Measurements from ENCODE around the gene NR2C2AP. TPM values are rescaled to one million over a fixed set of nuclear protein-coding genes. Genes with fewer than 3 reads are reported as not detected.

Gene NR2C2AP
- total and polyA plus RNA-seq, 2 experiments from 2014 or later = 13.5 to 14.3 TPM

- TF ChIP-seq EZH2 (IDR thresholded peaks at IDR 0.05; ENCODE audit: insufficient read depth, poor library complexity, severe bottlenecking) (no peak), EZH2phosphoT487 (IDR thresholded peaks at IDR 0.05; ENCODE audit: insufficient read depth, low read depth) (no peak)
- H3K79me2 ChIP-seq (ENCODE audit: insufficient read depth) = no peaks in the 10 kb centered on the region
- no peaks in the 10 kb centered on the region for H3K9me3 ChIP-seq (ENCODE audit: low read depth)
- in situ Hi-C loops (cut with MboI) = no loop called here
- 83 to 94% methylated on average over 6 of the region's 6 CpGs for WGBS, 2 experiments (ENCODE audit: low coverage in 1 of 2, low lambda C conversion rate in 2 of 2, missing lambda C conversion rate in 2 of 2)
- H3K4me1 ChIP-seq (ENCODE audit: insufficient read depth) = no peaks in the 10 kb centered on the region
- H3K9me2 ChIP-seq (ENCODE audit: insufficient read depth) = no peaks in the 10 kb centered on the region
- no peaks in the 10 kb centered on the region for H3K36me3 ChIP-seq (ENCODE audit: low read depth)
- H3K27me3 ChIP-seq (replicated peaks; ENCODE audit: insufficient read depth) = no peaks in the 10 kb centered on the region
- H2AFZ ChIP-seq = no peak overlapping the region
- DNase-seq = no peak
- no peak overlapping the region for H3K27ac ChIP-seq
- no peak overlapping the region for H3K9ac ChIP-seq
- H3F3A ChIP-seq (ENCODE audit: insufficient read depth) = no peaks in the 10 kb centered on the region
- H3K4me3 ChIP-seq = no peak overlapping the region
- no peak overlapping the region for H3K4me2 ChIP-seq (ENCODE audit: unreplicated experiment)
- H4K20me1 ChIP-seq (ENCODE audit: insufficient read depth) = no peaks in the 10 kb centered on the region
These were observed 48.3 kb downstream of the NR2C2AP start for GRCh38 chr19:19154768-19155494.

- Histone ChIP-seq H3K79me2 (ENCODE audit: insufficient read depth) (no peaks in the 10 kb centered on the region), H3K9me2 (ENCODE audit: insufficient read depth) (no peaks in the 10 kb centered on the region), H3K36me3 (ENCODE audit: low read depth) (no peaks in the 10 kb centered on the region), H3K27me3 (replicated peaks; ENCODE audit: insufficient read depth) (no peaks in the 10 kb centered on the region), H3K9me3 (ENCODE audit: low read depth) (no peaks in the 10 kb centered on the region), H2AFZ (no peak overlapping the region), H3F3A (ENCODE audit: insufficient read depth) (no peaks in the 10 kb centered on the region), H3K4me2 (ENCODE audit: unreplicated experiment) (no peak overlapping the region), H3K4me1 (ENCODE audit: insufficient read depth) (no peaks in the 10 kb centered on the region), H3K27ac (no peak overlapping the region), H3K9ac (no peak overlapping the region), H3K4me3 (no peak overlapping the region), H4K20me1 (ENCODE audit: insufficient read depth) (no peaks in the 10 kb centered on the region)
- DNase-seq = no peak
- WGBS, 2 experiments (ENCODE audit: low coverage in 1 of 2, low lambda C conversion rate in 2 of 2, missing lambda C conversion rate in 2 of 2) = 84 to 85% methylated on average over 10 to 13 of the region's 13 CpGs
- in situ Hi-C loops (cut with MboI) = no loop called here
- TF ChIP-seq EZH2 (IDR thresholded peaks at IDR 0.05; ENCODE audit: insufficient read depth, poor library complexity, severe bottlenecking) = no peak
- no peak for TF ChIP-seq EZH2phosphoT487 (IDR thresholded peaks at IDR 0.05; ENCODE audit: insufficient read depth, low read depth)
These were observed 50.4 kb downstream of the NR2C2AP start for GRCh38 chr19:19152668-19153384.

- H3K4me1 ChIP-seq (ENCODE audit: insufficient read depth) = no peaks in the 10 kb centered on the region
- H2AFZ ChIP-seq = no peak overlapping the region
- no peak overlapping the region for H3K4me3 ChIP-seq
- no peaks in the 10 kb centered on the region for H4K20me1 ChIP-seq (ENCODE audit: insufficient read depth)
- H3K79me2 ChIP-seq (ENCODE audit: insufficient read depth) = no peaks in the 10 kb centered on the region
- no peaks in the 10 kb centered on the region for H3K36me3 ChIP-seq (ENCODE audit: low read depth)
- H3K27ac ChIP-seq = no peak overlapping the region
- H3K4me2 ChIP-seq (ENCODE audit: unreplicated experiment) = no peak overlapping the region
- no peak for DNase-seq
- H3F3A ChIP-seq (ENCODE audit: insufficient read depth) = no peaks in the 10 kb centered on the region
- in situ Hi-C loops (cut with MboI) = no loop called here
- H3K9me3 ChIP-seq (ENCODE audit: low read depth) = no peaks in the 10 kb centered on the region
- TF ChIP-seq EZH2 (IDR thresholded peaks at IDR 0.05; ENCODE audit: insufficient read depth, poor library complexity, severe bottlenecking) = no peak
- no peak for TF ChIP-seq EZH2phosphoT487 (IDR thresholded peaks at IDR 0.05; ENCODE audit: insufficient read depth, low read depth)
- no peak overlapping the region for H3K9ac ChIP-seq
- no peaks in the 10 kb centered on the region for H3K9me2 ChIP-seq (ENCODE audit: insufficient read depth)
- WGBS, 2 experiments (ENCODE audit: low coverage in 1 of 2, low lambda C conversion rate in 2 of 2, missing lambda C conversion rate in 2 of 2) = 73 to 77% methylated on average over 10 to 11 of the region's 11 CpGs
- no peaks in the 10 kb centered on the region for H3K27me3 ChIP-seq (replicated peaks; ENCODE audit: insufficient read depth)
These were observed 51.8 kb downstream of the NR2C2AP start for GRCh38 chr19:19151418-19151817.

Small RNA genes within 50 kb of the gene (small RNA-seq; reads per million reads assigned to genes)
- gene RNU6-1028P (ENCODE audit: low read depth, low replicate concordance) = not detected

Other genes with a start within 250 kb of the NR2C2AP start
- gene SUGP2, start 169.9 kb downstream of the NR2C2AP start, total RNA-seq (2014; rRNA removed; shearing (Covaris generic)) = 27.6 and 29.7 TPM in 2 replicates
- gene SUGP2, start 169.9 kb downstream of the NR2C2AP start, polyA plus RNA-seq (2016; fragmentation: Nextera tagmentation; extraction: Ambion mirVana) = 26.7 and 28.8 TPM in 2 replicates
- gene ARMC6, start 169.8 kb downstream of the NR2C2AP start, total RNA-seq (2014; rRNA removed; shearing (Covaris generic)) = 43.1 and 45.0 TPM in 2 replicates
- 23.9 and 26.0 TPM in 2 replicates for gene ARMC6, start 169.8 kb downstream of the NR2C2AP start, polyA plus RNA-seq (2016; fragmentation: Nextera tagmentation; extraction: Ambion mirVana)
- 6.9 and 7.3 TPM in 2 replicates for gene SLC25A42, start 139.4 kb downstream of the NR2C2AP start, total RNA-seq (2014; rRNA removed; shearing (Covaris generic))
- gene SLC25A42, start 139.4 kb downstream of the NR2C2AP start, polyA plus RNA-seq (2016; fragmentation: Nextera tagmentation; extraction: Ambion mirVana) = 4.8 and 5.9 TPM in 2 replicates
- gene TMEM161A, start 64.9 kb downstream of the NR2C2AP start, total RNA-seq (2014; rRNA removed; shearing (Covaris generic)) = 33.7 and 36.8 TPM in 2 replicates
- gene TMEM161A, start 64.9 kb downstream of the NR2C2AP start, polyA plus RNA-seq (2016; fragmentation: Nextera tagmentation; extraction: Ambion mirVana) = 29.1 and 32.5 TPM in 2 replicates
- gene MEF2B, start 33.2 kb downstream of the NR2C2AP start, total RNA-seq (2014; rRNA removed; shearing (Covaris generic)) = 0.22 and 0.38 TPM in 2 replicates
- 0.20 and 0.33 TPM in 2 replicates for gene MEF2B, start 33.2 kb downstream of the NR2C2AP start, polyA plus RNA-seq (2016; fragmentation: Nextera tagmentation; extraction: Ambion mirVana)
- 9.7 and 14.7 TPM in 2 replicates for gene BORCS8, start 11.3 kb downstream of the NR2C2AP start, total RNA-seq (2014; rRNA removed; shearing (Covaris generic))
- 23.1 and 24.5 TPM in 2 replicates for gene BORCS8, start 11.3 kb downstream of the NR2C2AP start, polyA plus RNA-seq (2016; fragmentation: Nextera tagmentation; extraction: Ambion mirVana)
- gene RFXANK, start 11.2 kb downstream of the NR2C2AP start, total RNA-seq (2014; rRNA removed; shearing (Covaris generic)) = 30.6 and 42.6 TPM in 2 replicates
- gene RFXANK, start 11.2 kb downstream of the NR2C2AP start, polyA plus RNA-seq (2016; fragmentation: Nextera tagmentation; extraction: Ambion mirVana) = 44.5 and 55.9 TPM in 2 replicates
- not detected in 2 replicates for gene NCAN, start 8.5 kb upstream of the NR2C2AP start, total RNA-seq (2014; rRNA removed; shearing (Covaris generic))
- gene NCAN, start 8.5 kb upstream of the NR2C2AP start, polyA plus RNA-seq (2016; fragmentation: Nextera tagmentation; extraction: Ambion mirVana) = not detected in 2 replicates
- 1.9 and 5.7 TPM in 2 replicates for gene TM6SF2, start 69.9 kb upstream of the NR2C2AP start, total RNA-seq (2014; rRNA removed; shearing (Covaris generic))
- gene TM6SF2, start 69.9 kb upstream of the NR2C2AP start, polyA plus RNA-seq (2016; fragmentation: Nextera tagmentation; extraction: Ambion mirVana) = 2.1 and 4.0 TPM in 2 replicates
- 25.6 and 26.6 TPM in 2 replicates for gene SUGP1, start 117.1 kb upstream of the NR2C2AP start, total RNA-seq (2014; rRNA removed; shearing (Covaris generic))
- 50.5 and 55.6 TPM in 2 replicates for gene SUGP1, start 117.1 kb upstream of the NR2C2AP start, polyA plus RNA-seq (2016; fragmentation: Nextera tagmentation; extraction: Ambion mirVana)
- gene MAU2, start 117.4 kb upstream of the NR2C2AP start, total RNA-seq (2014; rRNA removed; shearing (Covaris generic)) = 25.4 and 25.7 TPM in 2 replicates
- gene MAU2, start 117.4 kb upstream of the NR2C2AP start, polyA plus RNA-seq (2016; fragmentation: Nextera tagmentation; extraction: Ambion mirVana) = 22.2 and 23.0 TPM in 2 replicates
- 42.7 and 52.1 TPM in 2 replicates for gene GATAD2A, start 202.3 kb upstream of the NR2C2AP start, total RNA-seq (2014; rRNA removed; shearing (Covaris generic))
- gene GATAD2A, start 202.3 kb upstream of the NR2C2AP start, polyA plus RNA-seq (2016; fragmentation: Nextera tagmentation; extraction: Ambion mirVana) = 13.9 and 15.4 TPM in 2 replicates

All from GM23248 (cell line).